ENCODE data around the gene NRTN.
"Not testable (repeated sequence)": the region's sequence is repeated elsewhere in the genome, so short reads cannot be mapped to it uniquely, and the experiment has no call there.

The NRTN gene

GRCh38 chr19:5804516-5805461, at the start of gene NRTN:
Gene NRTN (plus strand): TSS chr19:5805067. CDS start chr19:5824166, 19,099 bp downstream.
- DNase-seq (ENCODE audit: low spot score): peak; percentile 82

DNA sequence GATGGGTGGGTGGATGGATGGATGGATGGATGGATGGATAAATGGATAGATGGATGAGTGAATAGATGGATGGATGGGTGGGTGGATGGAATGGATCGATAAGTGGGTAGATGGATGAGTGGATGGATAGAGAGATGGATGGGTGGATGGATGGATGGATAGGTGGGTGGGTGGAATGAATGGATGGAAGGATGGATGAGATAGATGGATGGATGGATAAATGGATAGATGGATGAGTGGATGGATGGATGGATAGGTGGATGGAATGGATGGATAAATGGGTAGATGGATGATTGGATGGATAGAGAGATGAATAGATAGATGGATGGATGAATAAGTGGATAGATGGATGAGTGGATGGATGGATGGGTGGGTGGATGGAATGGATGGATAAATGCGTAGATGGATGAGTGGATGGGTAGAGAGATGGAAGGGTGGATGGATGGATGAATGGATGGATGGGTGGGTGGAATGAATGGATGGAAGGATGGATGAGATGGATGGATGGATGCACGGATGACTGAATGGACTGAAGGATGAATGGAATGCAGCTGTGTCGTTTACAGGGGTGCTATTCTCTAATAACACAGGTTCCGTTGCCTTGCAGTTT, 42.2 kb upstream of the NRTN start:
- no peak for DNase-seq (ENCODE audit: low spot score)

DNA sequence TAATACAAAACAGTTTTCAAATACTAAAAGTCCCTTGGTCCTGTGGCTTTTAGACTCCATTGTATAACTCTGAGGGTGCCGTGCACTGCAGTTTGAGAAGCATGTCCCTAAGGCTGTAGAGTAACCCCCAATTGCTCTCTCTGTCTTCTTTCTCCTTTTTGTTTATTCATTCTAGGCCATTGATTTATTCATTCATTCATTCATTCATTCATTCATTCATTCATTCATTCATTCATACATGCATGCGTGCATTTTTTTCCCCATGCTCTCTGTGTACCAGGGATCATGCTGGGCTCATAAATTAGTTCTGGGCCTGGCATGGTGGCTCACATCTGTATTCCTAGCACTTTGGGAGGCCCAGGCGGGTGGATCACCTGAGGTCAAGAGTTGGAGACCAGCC, 39.6 kb upstream of the NRTN start:
- no peak for DNase-seq (ENCODE audit: low spot score)

DNA sequence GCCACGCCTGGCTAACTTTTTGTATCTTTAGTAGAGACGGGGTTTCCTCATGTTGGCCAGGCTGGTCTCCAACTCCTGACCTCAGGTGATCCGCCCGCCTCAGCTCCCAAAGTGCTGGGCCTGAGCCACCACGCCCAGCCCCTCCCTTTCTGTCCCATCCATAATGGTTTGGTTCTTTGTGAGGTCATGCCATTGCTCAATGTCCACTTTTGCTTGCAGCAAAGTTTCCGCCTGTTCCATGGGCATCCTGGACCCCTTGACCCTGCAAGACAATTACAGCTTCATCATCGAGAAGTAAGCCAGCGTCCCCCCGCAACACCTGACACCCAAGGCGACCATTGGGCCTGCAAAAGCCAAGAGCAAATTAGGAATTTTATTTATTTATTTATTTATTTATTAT, 36.9 kb upstream of the NRTN start:
- DNase-seq (ENCODE audit: low spot score): no peak

DNA sequence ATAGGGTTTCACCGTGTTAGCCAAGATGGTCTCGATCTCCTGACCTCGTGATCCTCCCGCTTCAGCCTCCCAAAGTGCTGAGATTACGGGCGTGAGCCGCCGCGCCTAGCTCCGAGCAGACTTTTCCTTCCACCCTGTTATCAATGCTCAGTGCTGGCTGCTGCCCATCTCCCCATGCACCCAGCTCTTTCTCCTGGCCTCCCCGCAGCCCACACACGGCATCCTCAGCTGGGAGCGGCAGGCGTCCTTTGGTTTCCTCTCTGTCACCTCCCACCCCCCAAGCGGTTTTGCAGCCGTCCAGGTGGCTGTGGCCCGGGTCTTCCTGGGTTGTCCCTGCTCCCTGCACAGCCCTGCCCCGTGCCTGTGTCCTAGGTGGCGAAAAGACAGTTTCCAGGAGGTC, 32.5 kb upstream of the NRTN start:
- no peak for DNase-seq (ENCODE audit: low spot score)

DNA sequence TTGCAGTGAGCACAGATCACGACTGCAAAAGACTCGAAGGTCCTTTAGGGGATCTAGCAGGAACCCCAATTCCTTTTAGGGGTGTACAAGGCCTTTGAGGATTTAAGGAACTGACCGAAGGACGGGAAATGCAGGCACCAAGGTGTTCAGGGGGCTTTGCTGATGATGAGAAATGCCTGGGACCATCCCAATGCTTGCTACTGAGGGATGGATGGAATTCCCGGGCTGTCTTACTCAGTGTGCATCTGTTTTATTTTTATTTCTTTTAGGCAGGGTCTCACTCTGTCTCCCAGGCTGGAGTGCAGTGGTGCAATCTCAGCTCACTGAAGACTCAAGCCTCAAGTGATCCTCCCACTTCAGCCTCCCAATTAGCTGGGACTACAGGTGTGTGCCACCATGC, 31.6 kb upstream of the NRTN start:
- DNase-seq (ENCODE audit: low spot score): no peak

GRCh38 chr19:5774921-5775320, 29.9 kb upstream of the NRTN start:
- DNase-seq (ENCODE audit: low spot score): no peak

DNA sequence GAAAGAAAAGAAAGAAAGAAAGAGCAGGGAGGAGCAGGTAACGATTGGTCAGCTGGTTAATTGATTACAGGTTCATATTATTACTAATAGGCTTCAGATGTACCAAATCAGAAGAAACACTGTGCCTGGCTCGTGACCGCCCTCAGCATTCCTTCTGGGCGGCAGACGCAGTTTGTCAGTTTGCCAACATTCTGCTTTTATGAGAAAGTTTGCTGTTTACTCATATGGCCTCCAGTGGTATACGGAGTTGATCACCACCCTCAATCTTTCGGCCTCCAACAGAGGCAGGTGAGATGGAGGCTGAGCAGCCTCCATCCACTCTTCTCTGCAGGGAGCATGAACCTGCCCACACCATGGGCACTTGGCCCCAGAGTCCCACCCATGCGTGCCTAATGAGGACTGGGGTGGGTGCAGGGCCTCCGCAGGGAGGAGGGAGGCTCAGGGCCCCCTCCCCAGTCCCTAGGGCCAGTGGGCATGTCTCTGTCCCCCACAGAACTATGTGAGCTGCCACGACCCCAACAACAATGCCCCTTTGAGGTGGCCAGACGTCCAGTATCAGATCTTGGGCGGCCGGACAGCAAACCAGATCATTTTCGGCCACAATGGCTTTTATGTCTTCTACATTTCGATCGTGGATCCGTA, 29.1 kb upstream of the NRTN start:
- DNase-seq (ENCODE audit: low spot score): no peak

GRCh38 chr19:5778402-5778801, 26.5 kb upstream of the NRTN start:
- no peak for DNase-seq (ENCODE audit: low spot score)

DNA sequence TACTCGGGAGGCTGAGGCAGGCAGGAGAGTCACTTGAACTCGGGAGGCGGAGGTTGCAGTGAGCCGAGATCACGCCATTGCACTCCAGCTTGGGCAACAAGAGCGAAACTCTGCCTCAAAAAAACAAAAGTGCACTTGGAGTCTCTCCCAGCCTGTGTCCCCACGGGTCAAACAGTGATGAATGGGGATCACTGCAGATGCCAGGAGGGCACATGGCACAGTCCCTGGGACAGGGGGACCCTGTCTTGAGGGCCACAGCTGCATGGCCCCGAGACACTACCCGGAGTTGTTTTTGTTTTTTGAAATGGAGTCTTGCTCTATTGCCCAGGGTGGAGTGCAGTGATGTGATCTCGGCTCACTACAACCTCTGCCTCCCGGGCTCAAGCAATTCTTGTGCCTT, 24.0 kb upstream of the NRTN start:
- DNase-seq (ENCODE audit: low spot score): not testable (repeated sequence)

- no peak for DNase-seq (ENCODE audit: low spot score)
Measured at GRCh38 chr19:5782322-5782721, 22.5 kb upstream of the NRTN start.

GRCh38 chr19:5782945-5783919, 21.6 kb upstream of the NRTN start:
- no peak for DNase-seq (ENCODE audit: low spot score)

GRCh38 chr19:5784581-5785147, 20.2 kb upstream of the NRTN start, which contains the start of gene PRR22:
Gene PRR22 (minus strand): TSS chr19:5784746. CDS start chr19:5784660, 86 bp downstream.
- no peak for DNase-seq (ENCODE audit: low spot score)

- DNase-seq (ENCODE audit: low spot score): no peak
Measured at GRCh38 chr19:5785423-5785822, 19.4 kb upstream of the NRTN start.

DNA sequence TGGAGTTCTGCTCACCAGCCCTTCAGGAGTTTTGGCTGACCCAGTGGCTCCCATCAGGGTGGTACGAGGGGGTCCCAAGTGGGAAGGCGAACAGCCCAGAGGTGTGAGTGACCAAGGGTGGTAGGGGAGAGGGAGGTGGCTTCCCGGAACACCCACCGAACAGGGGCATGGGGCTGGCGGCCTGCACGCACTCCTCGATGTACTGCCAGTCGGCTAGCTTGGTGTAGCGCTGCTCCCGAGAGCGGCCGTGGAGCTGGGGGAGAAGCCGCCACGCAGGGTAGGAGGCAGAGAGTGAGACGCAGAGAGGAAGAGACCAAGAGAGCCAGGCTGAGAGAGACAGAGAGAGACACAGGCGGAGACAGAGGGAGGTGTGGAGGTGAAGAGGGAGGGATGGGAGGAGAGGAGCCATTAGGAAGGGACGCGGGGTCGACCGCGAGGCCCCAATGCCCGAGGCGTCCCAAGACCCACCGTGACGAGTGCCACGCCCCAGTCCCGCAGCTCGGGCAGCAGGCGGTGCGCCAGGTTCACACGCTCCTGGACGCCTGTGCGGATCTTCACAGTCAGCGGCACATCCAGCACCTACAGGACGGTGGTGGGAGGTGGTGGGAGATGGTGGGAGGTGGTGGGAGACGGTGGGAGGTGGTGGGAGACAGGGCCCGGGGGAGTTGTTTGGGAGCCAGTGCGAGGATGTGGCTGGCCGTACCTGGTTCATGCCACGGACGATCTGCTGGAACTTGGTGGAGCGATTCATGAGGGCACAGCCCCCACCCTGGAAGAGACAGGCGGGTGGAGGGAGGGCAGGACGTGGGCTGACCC, 18.1 kb upstream of the NRTN start:
- no peak for DNase-seq (ENCODE audit: low spot score)

GRCh38 chr19:5787409-5788182, 17.3 kb upstream of the NRTN start:
- no peak for DNase-seq (ENCODE audit: low spot score)

- DNase-seq (ENCODE audit: low spot score): no peak
Measured at GRCh38 chr19:5788422-5788821, 16.4 kb upstream of the NRTN start.

DNA sequence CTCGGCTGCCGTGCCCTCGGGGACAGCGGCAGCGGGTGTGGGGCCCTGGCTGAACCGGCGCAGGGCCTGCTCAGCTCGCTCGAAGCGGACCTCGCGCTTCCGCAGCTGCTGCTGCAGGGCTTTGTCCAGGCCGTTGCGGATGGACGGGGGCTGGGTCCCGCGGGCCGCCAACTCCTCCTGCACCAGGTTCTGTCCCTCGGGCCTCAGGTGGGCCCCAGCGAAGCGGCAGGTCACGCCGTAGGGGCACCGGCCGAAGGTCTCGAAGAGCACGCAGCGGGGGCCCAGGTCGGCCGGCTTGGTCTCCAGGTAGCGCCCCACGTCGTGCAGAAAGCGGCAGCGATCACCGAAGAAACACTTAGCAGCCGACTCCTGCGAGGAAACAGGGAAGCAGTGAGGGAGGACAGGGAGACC, 15.5 kb upstream of the NRTN start:
- DNase-seq (ENCODE audit: low spot score): no peak

- DNase-seq (ENCODE audit: low spot score): no peak
Measured at GRCh38 chr19:5789886-5790558, 14.8 kb upstream of the NRTN start.

All from ecto neural progenitor cell (in vitro differentiated cells).